CD8-positive, alpha-beta memory T cell (primary cell): ENCODE results near the gene STK32B. TPM values are rescaled to one million over a fixed set of nuclear protein-coding genes. Genes with fewer than 3 reads are reported as not detected.
A peak's percentile ranks its signal among the peaks of the same experiment; 100 is the strongest.
"Not testable (repeated sequence)": the region's sequence is repeated elsewhere in the genome, so short reads cannot be mapped to it uniquely, and the experiment has no call there.

ENCODE experiments used
- CTCF ChIA-PET: fragments of 350-600 bp; sonication (Branson Sonifier 250); formaldehyde crosslinking; loops from one replicate; lab custom pipeline; 2021; ENCODE audit warnings: antibody characterized with exemption; lab: Charles Lee
- POLR2A ChIA-PET: fragments of 350-600 bp; sonication (Branson Sonifier 250); formaldehyde crosslinking; loops from one replicate; lab custom pipeline; 2021; ENCODE audit warnings: antibody characterized with exemption; lab: Charles Lee
- DNase-seq, 5 donors: peaks; one replicate each; pipeline versions ENCODE4 v3.0.0 to v3.0.0-alpha.2; 2020 to 2022; ENCODE audit warnings: mixed read lengths in 1 of 5
- H3K27ac ChIP-seq: one replicate; pipeline ENCODE4 v1.7.0; 2013; ENCODE audit warnings: low read depth, mild to moderate bottlenecking, low read length, moderate library complexity
- H3K27me3 ChIP-seq: 2 replicates; pipeline ENCODE4 v1.7.0; 2013; ENCODE audit warnings: low read length, mild to moderate bottlenecking; ENCODE audit not compliant: insufficient read depth, poor library complexity, severe bottlenecking
- H3K36me3 ChIP-seq: 2 replicates; pipeline ENCODE4 v1.7.0; 2013; ENCODE audit warnings: mild to moderate bottlenecking, low read length, moderate library complexity; ENCODE audit not compliant: insufficient read depth
- H3K4me1 ChIP-seq: 2 replicates; pipeline ENCODE4 v1.7.0; 2013; ENCODE audit warnings: mild to moderate bottlenecking, low read length, moderate library complexity; ENCODE audit not compliant: insufficient read depth
- H3K4me3 ChIP-seq: 2 replicates; pipeline ENCODE4 v1.7.0; 2013; ENCODE audit warnings: mild to moderate bottlenecking, low read length
- H3K9me3 ChIP-seq: 2 replicates; pipeline ENCODE4 v1.7.0; 2013; ENCODE audit warnings: mild to moderate bottlenecking, low read length
- H3K27ac Mint-ChIP-seq, 8 donors: one replicate each; pipeline ENCODE4 v1.8.0; 2020 to 2021; ENCODE audit warnings: mixed read lengths in 8 of 8, mild to moderate bottlenecking in 6 of 8, inconsistent platforms in 3 of 8, moderate library complexity in 3 of 8
- H3K27me3 Mint-ChIP-seq, 2 donors: one replicate each; pipeline ENCODE4 v1.8.0; 2020 to 2021; ENCODE audit warnings: mixed read lengths in 2 of 2, mild to moderate bottlenecking in 1 of 2, moderate library complexity in 1 of 2
- H3K36me3 Mint-ChIP-seq, 3 donors: one replicate each; pipeline ENCODE4 v1.8.0; 2020 to 2021; ENCODE audit warnings: mixed read lengths in 3 of 3, inconsistent platforms in 1 of 3, mild to moderate bottlenecking in 1 of 3
- H3K4me1 Mint-ChIP-seq, 3 donors: one replicate each; pipeline ENCODE4 v1.8.0; 2020 to 2021; ENCODE audit warnings: mixed read lengths in 3 of 3, inconsistent platforms in 1 of 3, mild to moderate bottlenecking in 1 of 3
- H3K4me3 Mint-ChIP-seq, 7 donors: one replicate each; pipeline ENCODE4 v1.8.0; 2020 to 2021; ENCODE audit warnings: mixed read lengths in 7 of 7, mild to moderate bottlenecking in 6 of 7, moderate library complexity in 4 of 7, inconsistent platforms in 2 of 7
- H3K9me3 Mint-ChIP-seq, 5 donors: one replicate each; pipeline ENCODE4 v1.8.0; 2020 to 2022; ENCODE audit warnings: mixed read lengths in 5 of 5, mild to moderate bottlenecking in 3 of 5, moderate library complexity in 2 of 5, inconsistent platforms in 1 of 5
- polyA plus RNA-seq: library from polyadenylated mRNA; unstranded; fragments of 300-500 nt; fragmentation: Illumina TruSeq; gene quantifications from one replicate; pipeline ENCODE4 v1.2.3, GENCODE V29; 2021
- total RNA-seq, 2 experiments: library from RNA; stranded (reverse); gene quantifications; one replicate each; pipeline ENCODE4 v1.2.3, GENCODE V29; 2021

STK32B gene
- total and polyA plus RNA-seq, 3 experiments from 2014 or later, result not detected

- Mint-ChIP-seq H3K4me3 (no peak overlapping the region), H3K27ac (no peak overlapping the region), H3K4me1 (no peaks in the 10 kb centered on the region), H3K27me3 (no peaks in the 10 kb centered on the region), H3K36me3 (no peaks in the 10 kb centered on the region), H3K9me3 (peaks cover 9 to 22% (median 12%) of the 10 kb centered on the region in 5 donors)
- ChIA-PET POLR2A (no interaction called here), CTCF (no interaction called here)
- Histone ChIP-seq H3K9me3 (peaks cover 5% of the 10 kb centered on the region), H3K36me3 (no peaks in the 10 kb centered on the region), H3K4me1 (no peaks in the 10 kb centered on the region), H3K27me3 (no peaks in the 10 kb centered on the region), H3K27ac (no peak overlapping the region), H3K4me3 (no peak overlapping the region)
- DNase-seq, result no peak
Measured at GRCh38 chr4:5224340-5224739, 173.1 kb downstream of the STK32B start.

GRCh38 chr4:5232549-5232948 is 181.3 kb downstream of the STK32B start:
- Histone ChIP-seq H3K27me3 (no peaks in the 10 kb centered on the region), H3K4me3 (no peak overlapping the region), H3K9me3 (no peaks in the 10 kb centered on the region), H3K27ac (no peak overlapping the region), H3K4me1 (no peaks in the 10 kb centered on the region), H3K36me3 (no peaks in the 10 kb centered on the region)
- no peaks in the 10 kb centered on the region for H3K36me3 Mint-ChIP-seq
- H3K4me3 Mint-ChIP-seq, result no peak overlapping the region
- CTCF ChIA-PET, result no interaction called here
- POLR2A ChIA-PET, result no interaction called here
- H3K4me1 Mint-ChIP-seq, result no peaks in the 10 kb centered on the region
- no peak overlapping the region for H3K27ac Mint-ChIP-seq
- no peaks in the 10 kb centered on the region for H3K9me3 Mint-ChIP-seq
- DNase-seq, result no peak
- H3K27me3 Mint-ChIP-seq, result peaks cover 0 to 1% of the 10 kb centered on the region in 2 donors

GRCh38 chr4:5237086-5237660 is 185.9 kb downstream of the STK32B start:
- Mint-ChIP-seq H3K4me1 (no peaks in the 10 kb centered on the region), H3K27ac (no peak overlapping the region), H3K27me3 (no peaks in the 10 kb centered on the region), H3K4me3 (no peak overlapping the region), H3K36me3 (no peaks in the 10 kb centered on the region), H3K9me3 (no peaks in the 10 kb centered on the region)
- POLR2A ChIA-PET, result no interaction called here
- Histone ChIP-seq H3K4me1 (no peaks in the 10 kb centered on the region), H3K4me3 (no peak overlapping the region), H3K27ac (no peak overlapping the region), H3K36me3 (no peaks in the 10 kb centered on the region), H3K27me3 (no peaks in the 10 kb centered on the region), H3K9me3 (no peaks in the 10 kb centered on the region)
- CTCF ChIA-PET, result no interaction called here
- DNase-seq, result no peak

GRCh38 chr4:5238173-5238572 is 186.9 kb downstream of the STK32B start:
- ChIA-PET POLR2A (no interaction called here), CTCF (no interaction called here)
- Histone ChIP-seq H3K27ac (no peak overlapping the region), H3K9me3 (no peaks in the 10 kb centered on the region), H3K27me3 (no peaks in the 10 kb centered on the region), H3K4me3 (no peak overlapping the region), H3K36me3 (no peaks in the 10 kb centered on the region), H3K4me1 (no peaks in the 10 kb centered on the region)
- Mint-ChIP-seq H3K4me3 (no peak overlapping the region), H3K36me3 (no peaks in the 10 kb centered on the region), H3K27ac (no peak overlapping the region), H3K4me1 (no peaks in the 10 kb centered on the region), H3K9me3 (no peaks in the 10 kb centered on the region), H3K27me3 (no peaks in the 10 kb centered on the region)
- no peak for DNase-seq

GRCh38 chr4:5247061-5247460 is 195.8 kb downstream of the STK32B start:
- not testable (repeated sequence) for H3K27ac Mint-ChIP-seq

GRCh38 chr4:5247735-5248134 is 196.5 kb downstream of the STK32B start:
- peaks cover 0 to 6% of the 10 kb centered on the region in 2 donors for H3K27me3 Mint-ChIP-seq
- Histone ChIP-seq H3K27ac (no peak overlapping the region), H3K27me3 (no peaks in the 10 kb centered on the region), H3K9me3 (no peaks in the 10 kb centered on the region), H3K36me3 (no peaks in the 10 kb centered on the region), H3K4me3 (no peak overlapping the region), H3K4me1 (no peaks in the 10 kb centered on the region)
- H3K9me3 Mint-ChIP-seq, result peaks cover 0 to 9% (median 0%) of the 10 kb centered on the region in 5 donors
- H3K36me3 Mint-ChIP-seq, result no peaks in the 10 kb centered on the region
- no peak overlapping the region for H3K4me3 Mint-ChIP-seq
- DNase-seq, result no peak
- ChIA-PET CTCF (interaction anchor here (0.8 kb wide), 1 partner anchor 8 kb away, joined by 3 read pairs; no protein-coding TSS in a partner anchor), POLR2A (no interaction called here)
- no peak overlapping the region for H3K27ac Mint-ChIP-seq
- no peaks in the 10 kb centered on the region for H3K4me1 Mint-ChIP-seq

More at GRCh38 chr4:5247061-5247460, 195.8 kb downstream of the STK32B start:
- H3K27me3 ChIP-seq, H3K27me3 Mint-ChIP-seq, H3K9me3 ChIP-seq, POLR2A ChIA-PET, H3K36me3 Mint-ChIP-seq, H3K9me3 Mint-ChIP-seq, H3K4me1 ChIP-seq, H3K27ac ChIP-seq, H3K36me3 ChIP-seq, H3K4me3 Mint-ChIP-seq, H3K4me1 Mint-ChIP-seq, H3K4me3 ChIP-seq: not testable (repeated sequence)
- DNase-seq, result peak in 1 of 5 donors; percentile 13
- CTCF ChIA-PET, result interaction anchor here (0.8 kb wide), 1 partner anchor 9 kb away, joined by 3 read pairs; no protein-coding TSS in a partner anchor

- no peak overlapping the region for H3K4me3 ChIP-seq
- H3K36me3 ChIP-seq, result no peaks in the 10 kb centered on the region
- no peaks in the 10 kb centered on the region for H3K4me1 ChIP-seq
- Mint-ChIP-seq H3K36me3 (no peaks in the 10 kb centered on the region), H3K27ac (no peak overlapping the region), H3K27me3 (peaks cover 0 to 8% of the 10 kb centered on the region in 2 donors), H3K4me1 (no peaks in the 10 kb centered on the region), H3K4me3 (no peak overlapping the region), H3K9me3 (peaks cover 0 to 9% (median 0%) of the 10 kb centered on the region in 5 donors)
- no peaks in the 10 kb centered on the region for H3K27me3 ChIP-seq
- ChIA-PET POLR2A (no interaction called here), CTCF (no interaction called here)
- H3K27ac ChIP-seq, result no peak overlapping the region
- DNase-seq, result no peak
- H3K9me3 ChIP-seq, result no peaks in the 10 kb centered on the region
Measured at GRCh38 chr4:5249727-5250126, 198.4 kb downstream of the STK32B start.

GRCh38 chr4:5250536-5250935 is 199.3 kb downstream of the STK32B start:
- DNase-seq, H3K27me3 Mint-ChIP-seq, H3K27ac Mint-ChIP-seq, H3K4me3 Mint-ChIP-seq, POLR2A ChIA-PET, H3K9me3 ChIP-seq, H3K27me3 ChIP-seq, H3K36me3 ChIP-seq, H3K36me3 Mint-ChIP-seq, H3K27ac ChIP-seq, H3K4me1 Mint-ChIP-seq, H3K4me3 ChIP-seq, H3K9me3 Mint-ChIP-seq, H3K4me1 ChIP-seq: not testable (repeated sequence)
- CTCF ChIA-PET, result interaction anchor here (0.7 kb wide), 1 partner anchor 38 kb away, joined by 3 read pairs; no protein-coding TSS in a partner anchor
